ENCODE measurements around the gene FAM25G. TPM values are rescaled to one million over a fixed set of nuclear protein-coding genes. Genes with fewer than 3 reads are reported as not detected.
"Not testable (repeated sequence)": the region's sequence is repeated elsewhere in the genome, so short reads cannot be mapped to it uniquely, and the experiment has no call there.

The FAM25G gene
- total and polyA plus RNA-seq, 2 of the 8 experiments (the other 6 are each of a cell fraction or from before 2014, with no cell fraction given) = not detected

GRCh38 chr10:47494226-47494625, 2.7 kb upstream of the FAM25G start:
- H3K4me3 ChIP-seq (ENCODE audit: extremely low read depth in 1 of 4, insufficient read depth in 2 of 4, low read depth in 3 of 4, low read length in 4 of 4); FAIRE-seq; H3K27me3 ChIP-seq (replicated peaks in 1 of 4; ENCODE audit: control insufficient read depth in 3 of 4, extremely low read depth in 1 of 4, insufficient read depth in 3 of 4, low read length in 3 of 4); H3K56ac ChIP-seq (replicated peaks; ENCODE audit: insufficient read length, low read depth, low read length); H2BK5ac ChIP-seq (ENCODE audit: low read depth, low read length); H3K36me3 ChIP-seq (ENCODE audit: control insufficient read depth in 2 of 4, insufficient read depth in 4 of 4, low read length in 3 of 4); H3K27ac ChIP-seq (ENCODE audit: low read depth, low read length); H2BK20ac ChIP-seq (ENCODE audit: low read length); H4K5ac ChIP-seq (ENCODE audit: insufficient read length, low read depth, low read length); H2BK12ac ChIP-seq (ENCODE audit: low read depth, low read length); H4K91ac ChIP-seq (replicated peaks; ENCODE audit: insufficient read length, low read length); H2BK15ac ChIP-seq (ENCODE audit: low read length); H3K79me2 ChIP-seq (ENCODE audit: control insufficient read depth in 1 of 2, insufficient read depth in 2 of 2, low read length in 2 of 2); CTCF ChIA-PET (ENCODE audit: partially characterized antibody); H3K14ac ChIP-seq (ENCODE audit: insufficient read length); H4K8ac ChIP-seq (ENCODE audit: extremely low read depth, insufficient read depth, low read length); H3K9me3 ChIP-seq (ENCODE audit: insufficient read depth in 2 of 2, low read depth in 1 of 2, low read length in 1 of 2); H3K23ac ChIP-seq (ENCODE audit: insufficient read length); H3K4me1 ChIP-seq (replicated peaks in 1 of 4; ENCODE audit: control insufficient read depth in 3 of 4, insufficient read depth in 4 of 4, low read length in 3 of 4); H2AK5ac ChIP-seq (ENCODE audit: low read depth, low read length); H4K20me1 ChIP-seq (replicated peaks in 1 of 2; ENCODE audit: control insufficient read depth in 1 of 2, insufficient read depth in 2 of 2, low read length in 2 of 2); H3K23me2 ChIP-seq (ENCODE audit: low read depth, low read length); DNase-seq (ENCODE audit: low read depth in 1 of 2, low spot score in 2 of 2); H3K9ac ChIP-seq (replicated peaks in 1 of 4; ENCODE audit: extremely low read depth in 1 of 4, low read depth in 3 of 4, low read length in 3 of 4); H3K79me1 ChIP-seq (ENCODE audit: low read depth, low read length); H3K4ac ChIP-seq (replicated peaks; ENCODE audit: insufficient read length, low read depth, low read length); POLR2A ChIA-PET (ENCODE audit: partially characterized antibody); H2AFZ ChIP-seq (ENCODE audit: low read length); H3K4me2 ChIP-seq (ENCODE audit: insufficient read depth in 1 of 2, low read depth in 2 of 2, low read length in 2 of 2); H2BK120ac ChIP-seq (replicated peaks; ENCODE audit: low read depth, low read length); H3K18ac ChIP-seq (ENCODE audit: extremely low read depth, low read length): not testable (repeated sequence)
- WGBS, 2 experiments (ENCODE audit: extremely low coverage in 1 of 2, insufficient coverage in 1 of 2, insufficient read length in 1 of 2, insufficient replicate concordance in 2 of 2, low coverage in 1 of 2, low lambda C conversion rate in 2 of 2, missing lambda C conversion rate in 1 of 2) = 83% methylated on average over 1 of the region's 6 CpGs; no CpG with 5 or more reads in 1 of the 2 experiments

GRCh38 chr10:47489630-47490029, 1.9 kb downstream of the FAM25G start:
- H2BK5ac ChIP-seq (ENCODE audit: low read depth, low read length); POLR2A ChIA-PET (ENCODE audit: partially characterized antibody); H3K27ac ChIP-seq (ENCODE audit: low read depth, low read length); H3K27me3 ChIP-seq (replicated peaks in 1 of 4; ENCODE audit: control insufficient read depth in 3 of 4, extremely low read depth in 1 of 4, insufficient read depth in 3 of 4, low read length in 3 of 4); H3K18ac ChIP-seq (ENCODE audit: extremely low read depth, low read length); H3K79me1 ChIP-seq (ENCODE audit: low read depth, low read length); H2BK120ac ChIP-seq (replicated peaks; ENCODE audit: low read depth, low read length); H3K56ac ChIP-seq (replicated peaks; ENCODE audit: insufficient read length, low read depth, low read length); DNase-seq (ENCODE audit: low read depth in 1 of 2, low spot score in 2 of 2); H2AK5ac ChIP-seq (ENCODE audit: low read depth, low read length); H3K4me2 ChIP-seq (ENCODE audit: insufficient read depth in 1 of 2, low read depth in 2 of 2, low read length in 2 of 2); H4K8ac ChIP-seq (ENCODE audit: extremely low read depth, insufficient read depth, low read length); H3K4me3 ChIP-seq (ENCODE audit: extremely low read depth in 1 of 4, insufficient read depth in 2 of 4, low read depth in 3 of 4, low read length in 4 of 4); H4K5ac ChIP-seq (ENCODE audit: insufficient read length, low read depth, low read length); H4K91ac ChIP-seq (replicated peaks; ENCODE audit: insufficient read length, low read length); CTCF ChIA-PET (ENCODE audit: partially characterized antibody); H3K9me3 ChIP-seq (ENCODE audit: insufficient read depth in 2 of 2, low read depth in 1 of 2, low read length in 1 of 2); H2BK20ac ChIP-seq (ENCODE audit: low read length); H3K14ac ChIP-seq (ENCODE audit: insufficient read length); H3K4me1 ChIP-seq (replicated peaks in 1 of 4; ENCODE audit: control insufficient read depth in 3 of 4, insufficient read depth in 4 of 4, low read length in 3 of 4); H2BK12ac ChIP-seq (ENCODE audit: low read depth, low read length); H2BK15ac ChIP-seq (ENCODE audit: low read length); H3K36me3 ChIP-seq (ENCODE audit: control insufficient read depth in 2 of 4, insufficient read depth in 4 of 4, low read length in 3 of 4); H2AFZ ChIP-seq (ENCODE audit: low read length); H3K79me2 ChIP-seq (ENCODE audit: control insufficient read depth in 1 of 2, insufficient read depth in 2 of 2, low read length in 2 of 2); FAIRE-seq; H3K23ac ChIP-seq (ENCODE audit: insufficient read length); H3K23me2 ChIP-seq (ENCODE audit: low read depth, low read length); H3K9ac ChIP-seq (replicated peaks in 1 of 4; ENCODE audit: extremely low read depth in 1 of 4, low read depth in 3 of 4, low read length in 3 of 4); H3K4ac ChIP-seq (replicated peaks; ENCODE audit: insufficient read length, low read depth, low read length); H4K20me1 ChIP-seq (replicated peaks in 1 of 2; ENCODE audit: control insufficient read depth in 1 of 2, insufficient read depth in 2 of 2, low read length in 2 of 2): not testable (repeated sequence)
- WGBS, 2 experiments (ENCODE audit: extremely low coverage in 1 of 2, insufficient coverage in 1 of 2, insufficient read length in 1 of 2, insufficient replicate concordance in 2 of 2, low coverage in 1 of 2, low lambda C conversion rate in 2 of 2, missing lambda C conversion rate in 1 of 2) = 93% methylated on average over 2 of the region's 7 CpGs; no CpG with 5 or more reads in 1 of the 2 experiments
